ENCODE results near the gene FMNL2.

The FMNL2 gene

GRCh38 chr2:152560873-152561595 lies 226.1 kb downstream of the FMNL2 start:
- DNase-seq, result no peak

GRCh38 chr2:152562198-152562884 lies 227.4 kb downstream of the FMNL2 start:
- no peak for DNase-seq

GRCh38 chr2:152563764-152564163 lies 228.8 kb downstream of the FMNL2 start:
- no peak for DNase-seq

DNA sequence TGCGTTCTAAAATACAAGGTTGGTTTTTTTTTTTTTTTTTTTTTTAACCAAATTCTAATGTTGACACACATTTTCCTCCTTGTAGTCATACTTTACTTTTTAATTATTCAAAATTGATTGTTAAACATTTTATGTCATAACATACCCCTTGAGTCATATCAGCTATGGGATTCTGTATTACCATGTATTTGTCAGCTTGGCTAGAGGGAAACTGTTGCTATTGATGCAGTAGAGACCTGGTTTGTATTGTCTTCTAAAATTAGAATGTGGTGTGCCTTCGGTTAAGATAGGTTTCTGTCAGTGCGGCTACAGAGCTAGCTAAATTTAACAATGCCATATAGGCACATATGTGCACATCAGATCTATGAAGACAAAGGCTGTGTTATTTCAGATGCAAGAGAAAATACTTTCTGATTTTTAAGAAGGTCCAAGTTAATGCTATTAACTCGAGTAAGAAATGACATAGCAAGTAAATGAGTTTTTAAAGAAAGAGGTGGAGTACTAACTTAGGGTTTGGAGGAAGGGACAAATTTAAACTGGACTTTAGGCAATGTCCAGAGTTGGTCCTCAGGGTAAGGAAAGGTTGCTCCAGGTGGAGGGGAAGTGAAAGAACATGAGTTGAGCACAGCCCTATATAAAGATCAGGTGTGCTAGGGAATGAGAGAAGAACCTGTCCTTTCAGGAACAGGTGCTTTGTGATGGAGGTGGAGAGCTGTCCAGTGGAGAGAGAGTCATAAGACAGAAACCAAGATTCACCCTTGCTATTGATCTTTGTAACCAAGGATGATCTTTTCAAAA lies 230.0 kb downstream of the FMNL2 start:
- DNase-seq, result no peak

DNA sequence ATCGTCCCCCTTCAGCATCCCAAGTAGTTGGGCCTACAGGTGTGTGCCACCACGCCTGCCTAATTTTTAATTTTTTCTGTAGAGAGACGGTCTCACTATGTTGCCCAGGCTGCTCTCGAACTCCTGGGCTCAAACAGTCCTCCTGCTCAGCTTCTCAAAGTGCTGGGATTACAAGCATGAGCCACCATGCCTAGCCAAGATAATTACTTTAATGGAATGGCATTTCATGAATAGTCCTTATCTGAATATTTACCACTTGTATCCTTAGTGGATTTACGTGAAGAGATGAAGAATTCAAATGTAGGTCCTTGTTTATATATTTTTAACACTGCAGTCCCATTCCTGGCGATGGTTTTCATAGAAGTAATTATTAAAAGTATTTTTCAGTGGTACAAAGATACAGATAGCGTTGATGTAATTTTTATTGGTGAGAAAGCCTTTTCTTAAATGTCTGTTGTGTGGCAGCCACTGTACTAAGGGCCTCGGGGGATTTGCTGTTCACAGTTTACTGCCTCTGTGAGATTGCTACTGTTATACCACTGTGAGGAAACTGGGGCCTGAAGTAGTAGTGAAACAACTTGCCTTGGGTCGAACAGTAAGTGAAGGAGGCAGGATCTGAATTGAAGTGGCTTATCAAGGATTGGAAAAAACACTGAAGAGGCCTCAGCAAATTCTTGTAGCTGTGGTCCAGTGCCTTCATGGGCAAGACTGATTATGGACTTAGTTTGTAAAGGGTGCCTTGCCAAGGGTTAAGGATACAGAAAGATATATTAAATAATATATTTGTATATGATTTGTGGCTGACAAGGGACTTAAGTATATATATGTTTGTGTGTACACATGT lies 231.1 kb downstream of the FMNL2 start:
- no peak for DNase-seq

DNA sequence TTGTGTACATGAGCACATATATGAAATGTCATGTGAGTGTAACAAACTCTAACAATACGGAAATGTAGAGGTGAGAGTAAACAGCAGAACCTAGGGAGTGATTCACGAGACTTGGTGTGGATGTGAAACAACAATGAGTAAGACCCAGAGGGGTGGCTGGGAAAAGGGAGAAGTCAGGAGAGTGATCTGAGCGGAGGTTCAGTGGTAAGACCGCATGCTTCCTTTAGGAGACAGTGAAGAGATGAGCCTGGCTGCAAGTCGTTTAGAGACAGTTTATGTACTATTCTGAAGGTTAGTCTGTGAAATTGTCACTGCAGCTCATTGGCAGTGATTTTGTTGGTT lies 231.7 kb downstream of the FMNL2 start:
- DNase-seq, result no peak

GRCh38 chr2:152568531-152568930 lies 233.6 kb downstream of the FMNL2 start:
- no peak for DNase-seq

GRCh38 chr2:152569186-152569585 lies 234.2 kb downstream of the FMNL2 start:
- no peak for DNase-seq

- DNase-seq, result peak; percentile 22
These were observed 236.2 kb downstream of the FMNL2 start for GRCh38 chr2:152571048-152571766.

DNA sequence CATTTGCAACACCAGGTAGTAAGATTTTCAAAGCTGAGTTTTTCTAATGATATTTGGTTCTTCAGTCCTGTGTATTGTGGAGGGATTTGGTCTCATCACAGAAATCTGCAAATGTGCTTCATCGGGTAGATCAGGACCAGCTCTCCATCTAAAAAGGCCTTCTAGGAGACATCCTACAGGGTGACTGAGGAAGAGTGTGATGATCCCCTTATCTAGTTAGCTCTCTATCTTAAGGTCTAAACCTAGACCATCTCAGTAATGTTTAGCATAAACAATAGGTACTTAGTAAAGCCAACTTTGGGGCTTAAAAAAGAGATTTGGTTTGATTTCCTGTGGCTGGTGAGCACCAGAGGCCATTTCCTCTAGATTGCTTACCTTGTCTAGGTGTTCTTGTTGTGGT lies 237.1 kb downstream of the FMNL2 start:
- no peak for DNase-seq

- peak; percentile 93 for DNase-seq
These were observed 238.2 kb downstream of the FMNL2 start for GRCh38 chr2:152573168-152573567.

- peak; percentile 43 for DNase-seq
These were observed 242.6 kb downstream of the FMNL2 start for GRCh38 chr2:152577579-152577978.

GRCh38 chr2:152578573-152578972 lies 243.6 kb downstream of the FMNL2 start:
- DNase-seq, result no peak

GRCh38 chr2:152580714-152581113 lies 245.7 kb downstream of the FMNL2 start:
- DNase-seq, result no peak

GRCh38 chr2:152581360-152581759 lies 246.4 kb downstream of the FMNL2 start:
- DNase-seq, result no peak

- no peak for DNase-seq
These were observed 247.1 kb downstream of the FMNL2 start for GRCh38 chr2:152582081-152582480.

DNA sequence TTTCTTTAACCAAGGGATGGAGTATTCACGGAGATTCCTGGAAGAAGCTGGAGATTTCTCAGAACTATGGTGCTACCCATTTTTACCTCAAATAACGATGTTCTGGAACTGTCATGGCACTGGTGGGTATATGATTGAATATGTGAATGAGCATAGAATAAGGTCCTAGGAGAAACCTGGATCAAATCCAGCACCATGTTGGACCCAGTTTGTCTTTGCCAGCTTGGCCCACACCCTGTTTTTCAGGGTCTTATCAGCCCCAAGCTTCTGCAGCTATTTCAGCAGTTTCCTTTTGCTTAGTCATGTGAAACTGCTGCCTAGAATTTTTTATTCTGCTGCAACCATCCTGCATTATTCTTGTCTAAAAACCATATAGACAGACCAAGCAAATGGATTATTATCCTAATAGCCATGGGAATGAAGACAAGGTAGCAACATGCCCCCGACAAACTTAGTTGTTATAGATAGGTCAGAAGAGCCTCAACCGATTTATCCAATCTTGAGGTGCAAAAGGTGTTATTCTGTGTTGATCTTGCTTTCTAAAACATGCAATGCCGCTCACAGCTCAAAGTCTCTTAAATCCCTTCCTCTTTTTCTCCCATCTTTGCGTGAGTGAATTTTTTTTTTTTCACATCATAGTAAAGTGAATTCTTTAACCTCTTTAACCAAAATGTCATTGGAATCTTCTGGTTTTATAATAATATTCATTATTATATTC lies 248.7 kb downstream of the FMNL2 start:
- no peak for DNase-seq

GRCh38 chr2:152584301-152584700 lies 249.3 kb downstream of the FMNL2 start:
- peak; percentile 57 for DNase-seq

DNA sequence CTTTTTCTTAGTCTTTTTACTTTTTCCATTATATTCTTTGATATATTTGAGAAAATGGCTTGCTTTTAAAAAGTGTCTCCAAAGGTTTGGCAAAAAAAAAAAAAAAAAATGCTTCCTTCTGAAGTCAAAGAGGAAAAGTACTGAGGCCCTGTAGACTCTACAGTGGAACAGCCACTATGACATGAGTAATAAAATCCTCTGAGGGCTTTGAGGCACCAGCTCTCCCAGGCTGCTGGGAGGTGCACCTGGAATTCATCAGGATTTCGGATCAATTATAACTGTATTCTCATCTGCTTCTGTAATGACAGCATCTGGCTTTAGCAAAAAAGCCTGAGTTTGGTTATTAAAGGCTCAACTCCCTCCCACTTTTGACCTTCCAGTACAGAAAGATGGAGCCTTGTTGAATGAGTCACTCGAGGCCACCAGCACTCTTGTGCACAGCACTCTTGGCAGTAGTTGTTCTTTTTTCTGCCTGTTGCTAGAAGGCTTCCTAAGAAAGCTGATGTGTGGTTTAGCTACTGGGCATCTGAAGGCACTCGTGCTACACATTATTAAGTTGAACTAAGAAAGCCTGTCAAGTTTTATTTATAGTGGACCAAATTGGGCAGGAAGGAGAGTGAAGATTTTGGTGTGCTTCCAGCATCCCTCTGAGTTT lies 251.0 kb downstream of the FMNL2 start:
- peak; percentile 97 for DNase-seq

DNA sequence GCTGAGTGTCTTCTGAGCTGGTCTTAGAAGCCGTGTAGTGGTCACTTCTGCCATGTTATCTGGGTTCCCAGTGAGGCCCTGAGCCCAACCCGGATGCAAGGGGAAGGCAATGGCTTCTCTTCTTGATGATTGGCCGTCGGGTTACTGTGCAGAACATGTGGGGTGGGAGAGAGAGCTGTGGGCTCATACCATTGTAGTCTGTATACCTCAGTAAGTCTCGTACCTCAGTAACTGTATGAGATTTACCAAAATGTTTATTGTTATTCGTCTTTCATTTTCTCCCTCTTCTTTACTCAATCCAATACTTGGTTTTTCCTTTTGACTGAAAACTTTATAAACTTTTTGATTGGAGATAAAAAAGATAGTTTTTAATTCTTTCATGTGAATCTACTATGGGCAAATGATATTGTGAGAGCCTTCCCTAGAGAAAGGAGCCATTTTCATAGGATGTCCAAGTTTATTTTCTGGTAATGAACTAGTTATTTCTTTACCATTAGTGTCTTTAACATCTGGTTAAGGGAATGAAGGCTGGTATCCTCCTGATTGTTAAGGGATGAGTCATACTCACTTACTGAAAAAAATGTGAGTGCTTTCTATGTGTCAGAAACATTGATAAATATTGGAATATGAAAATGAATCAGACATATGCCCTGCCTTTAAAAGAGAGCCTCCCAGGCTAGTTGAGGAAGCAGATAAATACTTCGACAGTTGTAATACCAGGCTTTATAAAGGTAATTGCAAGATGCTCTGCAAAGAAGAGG lies 252.4 kb downstream of the FMNL2 start:
- DNase-seq, result peak; percentile 65

Measured in fibroblast of skin of right biceps (primary cell).